Sigmoid colon (tissue), 7 donors: ENCODE measurements around the gene ELF2. TPM values are rescaled to one million over a fixed set of nuclear protein-coding genes. Genes with fewer than 3 reads are reported as not detected.
"Not testable (repeated sequence)": the region's sequence is repeated elsewhere in the genome, so short reads cannot be mapped to it uniquely, and the experiment has no call there.

Experiments used
- DNase-seq: peaks from one replicate; pipeline ENCODE4 v3.0.0-alpha.2; 2019
- H3K27ac ChIP-seq, 4 donors: fragments of 200-600 bp; sonication (generic); one replicate each; pipeline ENCODE4 v1.5.1; 2016 to 2019; ENCODE audit warnings: mild to moderate bottlenecking in 1 of 4
- H3K27me3 ChIP-seq, 3 donors: fragments of 200-600 bp; sonication (generic); one replicate each; pipeline ENCODE4 v1.5.1; 2019; ENCODE audit warnings: mild to moderate bottlenecking in 1 of 3
- H3K36me3 ChIP-seq, 4 donors: fragments of 200-600 bp; sonication (generic); one replicate each; pipeline ENCODE4 v1.5.1; 2016 to 2019
- H3K4me1 ChIP-seq, 4 donors: fragments of 200-600 bp; sonication (generic); one replicate each; pipeline ENCODE4 v1.5.1; 2017 to 2019
- H3K4me3 ChIP-seq, 4 donors: fragments of 200-600 bp; sonication (generic); one replicate each; pipeline ENCODE4 v1.5.1; 2017 to 2019; ENCODE audit warnings: mild to moderate bottlenecking in 2 of 4, moderate library complexity in 1 of 4
- H3K9me3 ChIP-seq, 4 donors: fragments of 200-600 bp in 3 of 4; sonication (generic) in 3 of 4; one replicate each; pipeline versions ENCODE4 v1.5.1 to v1.6.1; 2013 to 2019
- EP300 ChIP-seq, 4 donors: sonication (generic); formaldehyde crosslinking; IDR thresholded peaks; one replicate each; pipeline ENCODE4 v1.6.1; 2017; ENCODE audit warnings: antibody characterized with exemption in 4 of 4
- POLR2A ChIP-seq, 2 donors: fragments of 450-650 bp; IDR thresholded peaks; one replicate each; pipeline ENCODE4 v1.6.1; 2016; ENCODE audit warnings: antibody characterized with exemption in 2 of 2, mild to moderate bottlenecking in 2 of 2, moderate library complexity in 2 of 2
- POLR2AphosphoS5 ChIP-seq, 4 donors: sonication (generic); formaldehyde crosslinking; IDR thresholded peaks; one replicate each; pipeline ENCODE4 v1.6.1; 2017; ENCODE audit warnings: antibody characterized with exemption in 4 of 4
- WGBS, 2 donors: extraction: QIAGEN DNeasy Blood & Tissue Kit; methylation state at CpG; one replicate each; pipeline ENCODE4 v1.1.7; 2013; 5-methylcytosine and 5-hydroxymethylcytosine counted together
- intact Hi-C: fragments of 100-400 bp; cut with DNase I; formaldehyde crosslinking; loops from one replicate; pipeline ENCODE4 v1.15.1; 2023
- polyA plus RNA-seq, 3 donors: library from polyadenylated mRNA; stranded (reverse); fragments of 200-250 nt; gene quantifications; one replicate each; pipeline ENCODE4 v1.2.3, GENCODE V29; 2013
- total RNA-seq, 4 donors: library from RNA; depleted of rRNA; stranded (reverse); fragments of >200 nt; gene quantifications; one replicate each; pipeline ENCODE4 v1.1.0, GENCODE V29; 2016
- TF ChIP-seq, protein P1 (sequence below), 4 experiments: fragments of 450-650 bp in 3 of 4; fragments of 200-600 bp in 1 of 4; IDR thresholded peaks; one replicate each; pipeline ENCODE4 v1.5.1; 2016 to 2019; ENCODE audit warnings: antibody characterized with exemption in 4 of 4, mild to moderate bottlenecking in 3 of 4, moderate library complexity in 2 of 4
- donor health status: healthy with polysubstance abuse.
- donor health status: Bipolar disorder and iron deficiency.
- donor health status: healthy.

ELF2 gene
- total and polyA plus RNA-seq, 7 donors: 9.9 to 83.6 (median 61.4) TPM

DNA sequence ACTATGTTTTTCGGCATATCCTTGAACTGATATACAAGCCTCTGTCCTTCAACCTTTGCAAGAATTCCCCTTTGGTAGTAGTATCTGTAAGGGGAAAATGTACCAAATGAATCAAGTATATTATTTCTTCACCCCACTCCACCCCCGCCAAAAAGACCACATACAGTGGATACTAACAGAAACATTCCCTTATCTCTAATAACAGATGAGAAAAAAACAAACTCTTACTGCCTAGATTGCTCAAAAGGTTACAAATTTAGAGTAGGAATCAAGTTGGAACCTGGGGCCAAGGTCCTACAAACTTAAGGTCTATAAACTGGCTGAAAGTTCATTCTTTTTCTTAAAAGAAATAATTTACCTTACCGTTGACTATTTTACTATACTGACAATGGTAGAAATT lies 116.4 kb downstream of the ELF2 start:
- Histone ChIP-seq H3K27me3 (no peaks in the 10 kb centered on the region), H3K4me1 (peaks cover 0 to 22% (median 10%) of the 10 kb centered on the region in 4 donors), H3K36me3 (peaks cover 3 to 96% (median 48%) of the 10 kb centered on the region in 4 donors), H3K27ac (no peak overlapping the region), H3K9me3 (no peaks in the 10 kb centered on the region), H3K4me3 (no peak overlapping the region)
- intact Hi-C loops: no loop called here
- 96 to 97% methylated on average over 3 of the region's 3 CpGs for WGBS, 2 donors
- TF ChIP-seq EP300 (IDR thresholded peaks at IDR 0.05) (no peak), POLR2AphosphoS5 (IDR thresholded peaks at IDR 0.05) (no peak), POLR2A (IDR thresholded peaks at IDR 0.05) (no peak)
- TF ChIP-seq, protein P1, sequence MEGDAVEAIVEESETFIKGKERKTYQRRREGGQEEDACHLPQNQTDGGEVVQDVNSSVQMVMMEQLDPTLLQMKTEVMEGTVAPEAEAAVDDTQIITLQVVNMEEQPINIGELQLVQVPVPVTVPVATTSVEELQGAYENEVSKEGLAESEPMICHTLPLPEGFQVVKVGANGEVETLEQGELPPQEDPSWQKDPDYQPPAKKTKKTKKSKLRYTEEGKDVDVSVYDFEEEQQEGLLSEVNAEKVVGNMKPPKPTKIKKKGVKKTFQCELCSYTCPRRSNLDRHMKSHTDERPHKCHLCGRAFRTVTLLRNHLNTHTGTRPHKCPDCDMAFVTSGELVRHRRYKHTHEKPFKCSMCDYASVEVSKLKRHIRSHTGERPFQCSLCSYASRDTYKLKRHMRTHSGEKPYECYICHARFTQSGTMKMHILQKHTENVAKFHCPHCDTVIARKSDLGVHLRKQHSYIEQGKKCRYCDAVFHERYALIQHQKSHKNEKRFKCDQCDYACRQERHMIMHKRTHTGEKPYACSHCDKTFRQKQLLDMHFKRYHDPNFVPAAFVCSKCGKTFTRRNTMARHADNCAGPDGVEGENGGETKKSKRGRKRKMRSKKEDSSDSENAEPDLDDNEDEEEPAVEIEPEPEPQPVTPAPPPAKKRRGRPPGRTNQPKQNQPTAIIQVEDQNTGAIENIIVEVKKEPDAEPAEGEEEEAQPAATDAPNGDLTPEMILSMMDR (IDR thresholded peaks at IDR 0.05): no peak
- no peak for DNase-seq

DNA sequence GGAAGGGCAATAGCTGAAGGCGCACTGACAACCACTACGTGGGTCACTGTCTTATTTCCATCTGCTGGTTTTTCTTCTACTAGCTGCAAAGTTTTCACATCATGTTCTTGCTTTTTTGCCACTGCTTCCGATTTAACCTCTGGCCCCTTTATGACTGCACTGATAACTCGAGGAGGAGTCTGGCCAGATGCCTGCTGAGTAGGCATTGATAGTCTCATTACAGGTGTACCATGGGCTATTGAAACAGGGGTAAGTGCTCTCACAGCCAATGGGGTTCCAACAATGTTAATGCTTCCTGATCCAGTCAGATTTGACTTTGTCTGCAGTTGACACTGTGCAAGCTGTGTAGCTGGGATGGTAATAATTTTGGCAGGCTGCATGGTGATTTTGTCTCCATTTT lies 118.0 kb downstream of the ELF2 start:
- H3K9me3 ChIP-seq, H3K27me3 ChIP-seq, H3K27ac ChIP-seq, intact Hi-C loops, H3K4me3 ChIP-seq, DNase-seq: not testable (repeated sequence)
- H3K36me3 ChIP-seq: peaks cover 3 to 96% (median 38%) of the 10 kb centered on the region in 4 donors
- 48 to 79% methylated on average over 4 of the region's 4 CpGs for WGBS, 2 donors
- H3K4me1 ChIP-seq: peaks cover 0 to 37% (median 24%) of the 10 kb centered on the region in 4 donors

DNA sequence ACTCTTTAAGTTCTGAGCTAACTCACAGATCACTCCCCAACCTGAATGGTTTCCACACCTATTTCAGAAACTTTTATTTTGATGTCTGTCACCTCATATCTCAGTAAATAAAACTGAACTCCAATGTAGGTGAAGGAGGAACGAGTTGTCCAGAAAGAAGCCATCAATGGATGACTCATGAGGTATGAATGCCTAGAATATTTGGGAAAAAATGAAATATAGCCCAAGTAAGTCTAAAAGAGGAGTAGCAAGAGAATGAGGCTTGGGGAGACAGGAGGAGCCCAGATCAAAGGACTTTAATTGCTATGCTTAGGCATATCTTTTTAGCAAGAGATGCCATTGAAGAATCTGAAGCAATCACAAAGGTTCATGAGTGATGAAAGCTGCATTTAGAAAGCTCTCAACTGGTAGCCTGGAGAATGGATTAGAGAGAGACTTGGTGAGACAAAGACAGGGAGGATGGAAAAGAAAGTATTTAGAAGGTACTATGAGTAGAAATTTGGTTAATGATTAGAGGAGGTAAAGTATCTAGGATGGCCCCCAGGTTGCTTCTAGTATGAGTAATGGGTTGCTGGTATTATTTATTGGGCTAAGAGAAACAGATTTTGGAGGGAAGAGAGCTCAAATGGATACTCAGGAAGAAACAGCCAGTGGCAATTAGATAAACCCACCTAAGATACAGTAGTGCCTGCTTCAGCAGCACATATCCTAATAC lies 122.1 kb downstream of the ELF2 start:
- H3K27ac ChIP-seq: no peak overlapping the region
- no peaks in the 10 kb centered on the region for H3K9me3 ChIP-seq
- 31 to 64% methylated on average over 1 of the region's 1 CpG for WGBS, 2 donors
- intact Hi-C loops: no loop called here
- peaks cover 0 to 47% (median 28%) of the 10 kb centered on the region in 4 donors for H3K4me1 ChIP-seq
- peaks cover 0 to 67% (median 17%) of the 10 kb centered on the region in 4 donors for H3K36me3 ChIP-seq
- H3K27me3 ChIP-seq: no peaks in the 10 kb centered on the region
- TF ChIP-seq EP300 (IDR thresholded peaks at IDR 0.05): no peak
- TF ChIP-seq POLR2AphosphoS5 (IDR thresholded peaks at IDR 0.05): no peak
- no peak for TF ChIP-seq POLR2A (IDR thresholded peaks at IDR 0.05)
- TF ChIP-seq, protein P1 (IDR thresholded peaks at IDR 0.05): no peak
- no peak overlapping the region for H3K4me3 ChIP-seq
- DNase-seq: no peak

DNA sequence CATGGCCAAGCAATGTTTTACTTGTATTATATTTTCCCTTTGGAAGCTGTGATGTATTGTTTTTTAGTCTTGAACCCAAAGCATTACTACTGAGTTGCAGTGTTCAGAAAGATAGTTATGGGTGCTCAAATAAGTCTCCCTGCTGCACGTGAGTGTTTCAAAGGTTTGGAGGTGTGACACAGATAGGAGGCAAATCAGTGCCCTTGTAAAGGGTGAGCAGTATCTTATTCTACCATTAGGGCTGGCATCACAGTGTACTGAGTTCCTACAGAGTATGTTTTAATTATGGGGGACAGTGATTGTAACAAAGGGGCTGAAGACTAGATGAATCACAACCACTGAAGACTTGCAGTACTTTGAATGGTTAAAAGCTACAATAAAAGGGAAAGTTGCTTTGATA lies 123.1 kb downstream of the ELF2 start:
- TF ChIP-seq POLR2AphosphoS5 (IDR thresholded peaks at IDR 0.05) (no peak), POLR2A (IDR thresholded peaks at IDR 0.05) (no peak), EP300 (IDR thresholded peaks at IDR 0.05) (no peak)
- TF ChIP-seq, protein P1 (IDR thresholded peaks at IDR 0.05): no peak
- intact Hi-C loops: no loop called here
- H3K4me3 ChIP-seq: no peak overlapping the region
- H3K27me3 ChIP-seq: no peaks in the 10 kb centered on the region
- no peaks in the 10 kb centered on the region for H3K9me3 ChIP-seq
- no peak overlapping the region for H3K27ac ChIP-seq
- WGBS, 2 donors: 95 to 97% methylated on average over 1 of the region's 1 CpG
- DNase-seq: no peak
- peaks cover 0 to 47% (median 28%) of the 10 kb centered on the region in 4 donors for H3K4me1 ChIP-seq
- H3K36me3 ChIP-seq: peaks cover 0 to 65% (median 9%) of the 10 kb centered on the region in 4 donors

DNA sequence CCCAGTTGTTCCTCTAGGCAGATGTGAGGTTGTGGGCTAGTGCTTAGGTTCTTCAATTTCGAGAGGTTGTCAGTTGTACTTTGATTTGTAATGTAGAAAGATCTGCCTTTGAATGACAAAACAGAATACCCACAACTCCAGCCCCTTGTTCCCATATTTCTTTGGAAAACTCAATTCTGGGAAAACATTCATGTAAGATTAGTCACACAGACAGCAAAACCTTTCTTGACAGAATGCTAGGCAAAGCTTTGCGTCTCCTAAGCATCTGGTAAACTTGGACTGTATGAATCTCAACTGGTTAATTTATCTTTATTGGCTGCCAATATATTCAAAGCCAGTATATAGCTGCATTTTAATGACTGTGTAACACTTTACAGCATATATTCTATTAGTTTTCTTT lies 126.6 kb downstream of the ELF2 start:
- Histone ChIP-seq H3K9me3 (no peaks in the 10 kb centered on the region), H3K27ac (peak overlapping the region in 1 of 4 donors; percentile 47), H3K4me1 (peaks cover 0 to 24% (median 17%) of the 10 kb centered on the region in 4 donors), H3K27me3 (no peaks in the 10 kb centered on the region), H3K36me3 (peaks cover 0 to 53% (median 6%) of the 10 kb centered on the region in 4 donors), H3K4me3 (no peak overlapping the region)
- WGBS, 2 donors: 89 to 91% methylated on average over 2 of the region's 2 CpGs
- no peak for TF ChIP-seq EP300 (IDR thresholded peaks at IDR 0.05)
- no peak for TF ChIP-seq POLR2AphosphoS5 (IDR thresholded peaks at IDR 0.05)
- TF ChIP-seq POLR2A (IDR thresholded peaks at IDR 0.05): no peak
- TF ChIP-seq, protein P1 (IDR thresholded peaks at IDR 0.05): no peak
- intact Hi-C loops: no loop called here
- DNase-seq: no peak
